Mesenteric fat pad (tissue), 1 donor: Measurements from ENCODE around the gene FGF4. TPM values are rescaled to one million over a fixed set of nuclear protein-coding genes. Genes with fewer than 3 reads are reported as not detected.

ENCODE experiments used
- DNase-seq: peaks from one replicate; pipeline ENCODE4 v3.0.0-alpha.2; 2020; ENCODE audit warnings: low spot score
- total RNA-seq: library from RNA; stranded (reverse); fragmentation: NEBNext Ultra II Directional; extraction: Animal tissue kit (Norgen Biotek cat#: 25700); gene quantifications from one replicate; pipeline ENCODE4 v1.2.1, GENCODE V29; 2021
- donor health status: DM: yes; HTN: yes; CAD: no.

The FGF4 gene
- total RNA-seq, 1 donor from 2014 or later: not detected

DNA sequence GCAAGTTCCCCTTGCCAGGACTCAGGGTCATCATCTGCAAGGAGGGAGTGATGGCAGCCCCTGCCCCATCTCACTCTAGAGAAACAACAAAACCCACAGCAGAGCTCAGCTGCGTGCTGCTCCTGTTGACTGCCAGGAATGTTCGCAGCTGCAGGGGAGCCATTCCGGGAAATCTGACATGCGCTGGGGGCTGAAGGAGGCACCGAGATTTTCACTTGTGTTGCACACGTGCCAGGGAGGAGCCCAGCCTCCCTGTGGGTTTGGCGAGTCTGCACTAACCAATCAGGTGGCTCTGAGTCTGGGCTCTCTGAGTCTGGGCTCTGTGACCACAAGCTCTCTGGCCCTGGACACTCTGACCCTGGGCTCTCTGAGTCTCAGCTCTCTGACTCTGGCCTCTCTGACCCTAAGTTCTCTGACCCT lies 33.5 kb upstream of the FGF4 start:
- DNase-seq: no peak

DNA sequence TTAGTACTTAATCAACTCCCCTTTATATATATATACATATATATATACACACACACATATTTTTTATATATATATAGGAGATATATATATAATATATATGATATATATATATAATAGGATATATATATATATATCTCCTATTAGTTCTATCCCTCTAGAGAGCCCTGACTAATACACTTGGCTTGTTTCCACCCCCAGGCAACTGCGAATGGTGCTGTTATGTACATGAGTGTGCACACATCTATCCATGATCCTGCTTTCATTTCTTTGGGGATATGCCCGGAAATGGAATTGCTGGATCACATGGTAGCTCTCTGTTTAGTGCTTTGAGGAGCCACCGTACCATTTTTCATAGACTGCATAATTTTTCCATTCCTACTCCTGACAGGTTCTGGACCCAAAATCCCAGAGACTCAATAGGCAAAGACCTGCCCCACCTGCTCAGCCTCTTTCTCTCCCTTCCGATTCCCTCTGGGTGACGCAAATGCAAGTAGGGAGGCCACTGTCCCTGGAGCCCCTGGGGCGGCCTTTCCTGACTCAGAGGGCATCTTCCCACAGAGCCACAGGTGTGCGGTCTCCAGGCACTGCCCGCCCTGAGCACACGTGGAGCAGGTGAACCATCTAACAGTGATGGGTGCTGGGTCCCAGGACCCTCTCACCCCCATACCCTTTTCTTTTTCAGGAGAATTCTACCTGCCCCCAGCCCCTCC lies 32.1 kb upstream of the FGF4 start:
- DNase-seq: no peak

DNA sequence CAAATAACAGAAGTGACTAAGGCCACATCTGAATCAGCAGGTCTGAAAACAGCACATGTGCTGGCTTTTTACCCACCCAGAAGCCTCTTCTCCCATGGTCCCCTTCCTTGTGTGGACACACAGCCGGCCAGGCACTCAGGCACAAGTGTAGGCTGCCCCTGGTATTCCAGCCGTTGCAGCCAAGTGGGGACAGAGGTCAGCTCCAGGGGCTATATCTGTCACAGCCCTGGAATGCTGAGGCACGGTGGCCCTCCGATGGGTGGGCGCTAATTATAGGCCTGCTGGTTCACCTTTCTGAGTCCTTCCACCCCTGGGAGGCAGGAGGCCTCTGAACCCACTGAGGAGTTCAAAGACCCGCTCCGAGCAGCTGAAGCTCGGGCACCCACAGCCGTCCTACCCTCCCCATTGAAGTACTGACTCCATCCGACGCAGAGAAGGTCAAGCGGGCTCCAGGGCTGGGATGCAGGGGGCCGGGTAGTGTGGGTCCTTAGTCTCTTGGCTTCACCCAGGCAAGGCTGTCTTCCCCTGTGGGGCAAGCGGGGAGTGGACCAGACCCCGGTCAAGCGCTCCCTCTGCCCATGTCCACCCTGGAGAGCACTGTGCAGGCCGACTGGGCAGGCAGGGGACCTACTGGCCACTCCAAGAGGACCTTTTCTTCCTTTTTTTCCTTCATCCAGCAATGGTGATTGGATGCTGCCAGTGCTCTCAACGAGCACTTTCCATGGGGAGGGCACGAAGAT lies 29.8 kb upstream of the FGF4 start:
- no peak for DNase-seq

DNA sequence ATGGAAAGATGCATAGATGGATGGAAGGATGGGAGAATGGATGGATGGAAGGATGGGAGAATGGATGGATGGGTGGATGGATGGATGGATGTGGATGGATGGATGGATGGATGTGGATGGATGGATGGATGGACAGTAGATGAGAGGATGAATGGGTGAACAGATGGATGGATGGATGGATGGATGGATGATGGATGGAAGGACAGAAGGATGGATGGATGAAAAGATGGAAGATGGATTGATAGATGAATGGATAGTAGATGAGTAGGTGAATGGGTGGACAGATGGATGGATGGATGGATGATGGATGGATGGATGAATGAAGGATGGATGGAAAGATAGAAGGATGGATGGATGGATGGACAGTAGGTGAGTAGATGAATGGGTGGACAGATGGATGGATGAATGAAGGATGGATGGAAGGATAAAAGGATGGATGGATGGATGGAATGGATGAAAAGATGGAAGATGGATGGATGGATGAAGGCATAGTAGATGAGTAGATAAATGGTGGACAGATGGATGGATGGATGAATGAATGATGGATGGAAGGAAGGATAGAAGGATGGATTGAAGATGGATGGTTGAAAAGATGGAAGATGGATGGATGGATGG lies 28.6 kb upstream of the FGF4 start:
- no peak for DNase-seq

DNA sequence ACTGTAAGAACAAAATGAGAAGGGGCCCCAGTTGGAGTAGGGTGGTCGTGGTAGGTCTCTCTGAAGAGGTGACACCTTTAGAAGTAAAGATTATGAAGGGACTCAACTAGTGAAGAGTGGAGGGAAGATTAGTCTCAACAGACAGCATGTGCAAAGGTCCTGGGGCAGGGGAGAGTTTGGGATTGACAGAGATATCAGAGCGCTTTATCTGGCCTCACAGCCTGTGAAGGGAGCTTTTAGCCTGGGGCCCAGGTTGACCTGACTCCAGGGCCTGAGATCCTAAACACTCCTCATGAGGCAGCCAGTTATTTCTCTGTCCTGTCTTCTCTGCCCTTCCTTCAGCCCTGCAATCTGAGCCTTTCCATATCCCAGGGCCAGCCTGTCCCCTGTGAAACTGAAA lies 27.9 kb upstream of the FGF4 start:
- no peak for DNase-seq

DNA sequence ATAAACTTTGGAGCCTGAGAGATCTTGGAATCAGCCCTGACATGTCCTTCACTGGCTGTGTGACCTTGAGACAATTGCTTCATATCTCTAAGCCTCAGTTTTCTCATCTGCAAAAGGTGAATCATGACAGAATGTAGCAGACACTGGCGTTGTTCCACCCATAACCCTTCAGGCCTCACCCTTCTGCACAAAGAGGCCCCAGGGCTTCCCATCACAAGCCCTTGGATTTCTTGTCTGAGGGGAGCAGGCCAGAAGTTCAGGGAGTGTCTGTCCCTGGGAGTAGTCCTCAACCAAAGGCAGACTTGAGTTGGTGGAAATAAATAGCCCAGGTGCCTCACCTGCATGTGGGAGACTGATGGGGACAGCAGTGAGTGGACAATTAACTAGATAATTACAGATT lies 27.4 kb upstream of the FGF4 start:
- no peak for DNase-seq

DNA sequence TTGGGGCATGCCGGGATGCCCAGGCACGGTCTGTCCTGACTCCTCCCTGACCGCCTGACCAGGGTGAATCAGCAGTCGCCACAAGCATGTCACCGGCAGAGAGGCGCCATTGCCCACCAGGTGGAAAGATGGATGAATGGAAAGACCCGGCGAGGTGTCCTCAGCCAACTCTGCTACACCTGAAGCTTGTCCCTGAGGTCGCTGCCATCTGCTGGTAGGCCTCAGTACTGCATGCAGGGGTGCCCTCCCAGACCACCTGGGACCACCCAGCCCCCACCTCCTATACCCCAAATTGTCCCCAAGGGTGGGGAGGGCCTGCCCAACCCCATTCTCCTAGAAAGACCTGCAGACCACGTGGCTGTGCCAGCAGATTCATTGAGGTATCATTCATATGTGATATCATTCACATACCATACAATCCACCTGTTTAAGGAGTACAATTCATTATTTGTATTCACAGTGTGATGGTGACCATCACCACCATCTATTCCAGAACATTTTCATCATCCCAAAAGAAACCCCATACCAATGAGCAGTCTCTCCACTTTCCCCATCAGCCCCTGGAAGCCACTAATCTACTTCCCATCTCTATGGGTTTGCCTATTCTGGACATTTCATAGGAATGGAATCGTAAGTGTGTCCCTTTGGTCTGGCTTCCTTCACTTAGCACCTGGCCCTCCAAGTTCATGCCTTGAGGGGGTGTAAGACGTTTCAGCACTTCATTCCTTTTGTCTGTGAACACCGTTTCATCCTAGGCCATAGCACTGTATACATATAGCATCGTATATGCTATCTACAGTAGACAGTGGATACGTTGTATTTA lies 26.6 kb upstream of the FGF4 start:
- no peak for DNase-seq

DNA sequence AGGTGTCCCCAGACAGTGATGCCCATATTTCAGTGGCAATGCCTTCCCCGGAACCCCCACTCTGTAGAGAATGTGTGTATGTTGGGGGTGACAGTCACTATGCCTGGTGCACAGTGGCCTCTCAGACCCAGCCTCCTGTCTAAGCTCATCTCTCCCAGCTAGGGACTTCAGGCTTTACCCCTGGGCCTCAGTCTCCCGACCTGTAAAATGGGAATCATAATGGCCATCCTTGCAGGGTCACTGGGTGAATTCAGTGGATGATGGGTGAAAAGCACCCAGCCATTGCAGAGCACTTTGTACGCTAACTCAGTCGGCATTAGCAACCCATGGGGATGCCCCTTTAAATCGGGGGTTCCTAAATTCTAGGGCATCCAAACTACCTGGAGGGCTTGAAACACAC lies 25.1 kb upstream of the FGF4 start:
- DNase-seq: no peak

DNA sequence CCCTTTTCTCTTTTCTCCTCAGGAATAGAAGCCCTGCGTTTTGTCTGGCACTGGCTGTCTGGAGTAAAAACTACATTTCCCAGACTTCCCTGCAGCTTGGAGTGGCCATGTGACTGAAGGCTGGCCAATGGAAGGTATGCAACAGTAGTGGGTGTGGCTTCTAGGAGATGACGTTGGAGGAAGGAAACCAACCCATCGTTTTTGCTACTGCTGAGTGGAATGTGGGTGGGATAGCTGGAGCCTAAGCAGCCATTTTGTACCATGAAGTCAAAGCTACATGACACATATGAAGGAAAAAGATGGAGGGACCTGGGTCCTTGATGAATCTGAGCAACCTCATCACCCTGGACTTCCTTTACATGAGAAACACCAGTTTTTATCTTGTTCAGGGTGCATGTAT lies 24.4 kb upstream of the FGF4 start:
- DNase-seq: no peak

DNA sequence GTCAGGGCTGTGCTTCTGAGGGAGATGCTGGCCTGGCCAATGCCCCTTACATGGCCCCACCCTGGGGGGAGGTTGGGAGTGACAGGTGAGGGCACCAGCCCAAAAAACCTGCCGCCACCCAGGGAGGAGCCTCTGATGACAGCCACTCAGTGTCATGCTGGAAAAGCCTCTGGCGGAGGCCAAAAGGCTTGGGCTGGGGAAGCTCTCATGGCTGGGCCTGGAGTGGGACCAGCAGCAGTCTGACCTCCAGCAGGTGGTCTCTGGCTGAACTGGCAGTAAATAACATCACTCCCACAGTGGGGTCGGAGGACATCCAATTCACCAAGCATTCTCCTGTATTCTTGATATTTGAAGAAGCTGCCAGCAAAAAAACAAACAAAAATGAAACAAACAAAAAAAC lies 24.0 kb upstream of the FGF4 start:
- DNase-seq: no peak

DNA sequence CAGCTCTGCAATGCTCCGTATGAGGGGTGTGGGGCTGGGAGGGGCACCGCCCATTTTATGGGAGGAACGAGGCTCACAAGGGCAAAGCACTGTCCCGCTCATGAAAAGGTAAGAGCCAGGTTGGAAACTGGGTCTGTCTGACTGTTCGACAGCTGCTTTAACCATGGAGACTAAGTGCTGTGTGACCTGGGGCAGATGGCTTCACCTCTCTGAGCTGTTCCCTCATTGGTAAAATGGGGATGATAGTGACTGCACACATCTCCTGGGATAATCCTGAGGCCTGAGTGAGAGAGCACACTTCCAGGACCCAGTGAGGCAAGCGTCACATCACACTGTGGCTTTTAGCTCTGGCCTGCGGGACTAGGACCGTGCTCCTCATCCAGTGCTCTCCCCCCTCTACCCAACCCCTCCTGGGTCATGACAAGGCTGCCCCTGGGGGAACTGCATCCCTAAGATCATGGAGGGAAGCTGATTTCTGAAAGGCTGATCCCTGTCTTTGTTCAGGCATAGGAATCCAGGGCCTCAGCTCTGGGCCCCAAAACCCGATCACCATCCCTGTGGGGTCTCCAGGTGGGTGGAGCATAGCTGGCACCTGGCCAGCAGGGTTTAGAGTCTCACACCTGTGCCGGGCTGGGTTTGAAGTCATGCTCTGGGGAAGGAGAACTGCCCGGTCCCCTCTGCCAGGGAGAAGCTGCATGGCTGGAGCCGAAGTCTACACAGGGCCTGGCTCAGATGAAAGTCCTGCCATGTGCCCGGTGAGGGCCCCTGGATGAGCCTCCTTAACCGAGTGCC lies 22.8 kb upstream of the FGF4 start:
- DNase-seq: no peak

DNA sequence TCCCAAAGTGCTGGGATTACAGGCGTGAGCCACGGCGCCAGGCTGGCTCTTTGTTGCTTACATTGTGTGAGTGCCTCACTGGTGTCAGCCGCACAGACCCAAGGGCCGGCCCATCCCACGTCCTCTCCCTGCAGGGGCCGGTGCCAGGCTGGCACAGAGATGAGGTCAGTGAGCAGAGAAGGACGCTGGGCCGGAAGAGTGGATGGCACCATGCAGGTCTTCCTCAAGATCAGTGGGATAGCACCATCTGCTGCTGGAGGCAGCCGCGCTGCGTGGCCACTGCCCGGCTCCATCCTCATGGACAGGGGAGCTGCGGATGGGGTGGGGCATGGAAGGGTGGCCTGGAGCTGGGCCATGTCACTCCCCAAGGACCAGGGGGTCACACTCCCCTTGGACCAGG lies 22.0 kb upstream of the FGF4 start:
- DNase-seq: no peak

DNA sequence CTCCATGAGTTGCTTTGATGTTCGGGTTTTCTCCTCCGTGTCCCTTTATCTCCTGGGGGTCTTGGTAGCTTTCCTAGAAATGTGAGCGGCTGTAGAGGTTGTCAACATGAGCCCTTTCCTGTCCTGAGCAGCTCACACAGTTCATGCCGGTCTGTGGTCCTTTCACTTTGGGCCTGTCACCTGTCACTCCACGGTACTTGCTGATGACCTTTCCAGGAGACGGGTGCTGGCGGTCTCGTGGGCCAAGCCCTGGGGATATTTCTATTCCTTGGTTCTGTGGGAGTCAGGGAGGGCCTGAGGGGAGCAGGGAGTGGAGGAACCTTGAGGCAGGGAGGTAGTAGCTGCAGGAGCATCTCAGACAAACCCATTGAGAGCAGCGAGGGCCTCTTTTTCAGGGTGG lies 20.9 kb upstream of the FGF4 start:
- no peak for DNase-seq

DNA sequence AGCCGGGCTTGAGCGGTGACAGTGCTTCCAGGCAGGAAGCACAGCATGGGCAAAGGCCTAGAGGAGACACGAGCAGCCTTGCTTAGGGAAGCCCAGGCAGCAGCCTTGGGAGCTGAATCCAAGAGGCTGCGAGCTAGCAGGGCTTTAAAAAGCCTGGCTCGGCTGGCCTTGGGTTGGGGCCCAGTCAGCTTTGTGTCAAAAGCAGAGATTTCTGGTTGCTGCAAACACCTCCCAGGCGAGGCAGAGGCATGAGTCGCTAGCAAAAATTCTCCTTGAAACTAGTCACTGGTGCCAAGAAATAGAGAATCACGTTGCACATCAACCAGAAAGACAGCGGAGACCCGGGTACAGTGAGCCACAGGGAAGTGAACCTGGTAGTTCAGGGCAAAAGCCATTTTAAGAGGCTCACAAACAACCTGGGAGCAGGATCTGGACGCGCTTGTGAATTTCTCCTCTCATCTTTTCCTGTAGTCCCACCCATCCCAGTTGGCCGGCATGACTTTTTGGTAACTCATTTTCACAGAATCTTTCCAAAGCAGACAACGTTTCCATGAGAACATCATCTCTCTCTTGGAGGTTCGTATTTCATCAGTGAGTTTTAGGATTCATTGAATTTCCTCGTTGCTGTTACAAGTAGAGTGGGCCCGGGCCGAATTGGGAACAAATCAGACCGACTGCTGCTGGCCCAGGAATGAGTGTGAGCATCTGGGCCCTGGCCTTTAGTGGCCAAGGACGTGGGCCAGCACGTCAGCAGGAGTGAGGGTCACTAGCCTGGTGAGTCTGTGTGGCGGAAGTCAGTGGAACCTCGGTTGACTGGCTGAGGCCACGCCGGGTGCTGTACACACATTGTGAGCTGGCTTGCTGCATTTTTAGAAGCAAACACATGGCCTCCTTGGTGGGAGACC lies 16.4 kb upstream of the FGF4 start:
- DNase-seq: no peak

DNA sequence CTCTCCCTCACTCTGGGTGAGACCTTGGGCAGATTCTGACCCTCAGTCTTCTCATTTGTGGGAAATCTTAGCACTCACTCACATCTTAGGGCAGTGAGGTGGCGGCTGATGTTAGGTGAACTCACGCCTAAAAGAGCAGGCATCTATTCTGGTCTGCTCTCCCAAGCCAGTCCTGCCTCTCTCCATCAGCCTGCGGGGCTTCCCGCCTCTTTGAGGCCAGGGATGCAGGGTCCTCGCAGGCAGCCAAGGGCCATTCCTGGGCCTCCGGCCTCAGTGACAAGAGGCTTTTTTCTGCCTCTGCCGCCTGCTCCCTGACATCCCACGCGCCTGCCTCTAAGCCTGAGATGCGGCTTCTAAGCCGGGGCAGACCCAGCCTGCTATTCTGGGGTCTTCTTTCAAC lies 13.8 kb upstream of the FGF4 start:
- DNase-seq: no peak

DNA sequence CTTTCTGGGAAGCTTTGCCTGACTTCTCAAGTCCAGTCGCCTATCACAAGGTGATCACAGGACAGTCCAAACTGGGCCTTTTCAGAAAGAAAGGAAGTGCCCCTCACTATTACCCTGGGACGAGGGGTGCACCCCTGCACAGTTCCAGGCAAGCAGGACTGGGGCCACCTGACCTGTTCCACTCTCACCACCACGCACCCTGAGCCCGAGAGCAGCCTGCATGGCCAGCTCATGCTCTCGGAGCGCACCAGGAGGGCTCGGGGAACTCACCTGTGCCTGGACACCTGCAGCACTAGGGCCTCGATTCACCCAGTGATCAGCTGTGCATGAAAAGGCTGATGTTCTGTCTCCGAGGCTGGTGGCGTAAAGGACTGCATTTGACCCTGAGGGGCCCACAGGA lies 12.8 kb upstream of the FGF4 start:
- DNase-seq: no peak

DNA sequence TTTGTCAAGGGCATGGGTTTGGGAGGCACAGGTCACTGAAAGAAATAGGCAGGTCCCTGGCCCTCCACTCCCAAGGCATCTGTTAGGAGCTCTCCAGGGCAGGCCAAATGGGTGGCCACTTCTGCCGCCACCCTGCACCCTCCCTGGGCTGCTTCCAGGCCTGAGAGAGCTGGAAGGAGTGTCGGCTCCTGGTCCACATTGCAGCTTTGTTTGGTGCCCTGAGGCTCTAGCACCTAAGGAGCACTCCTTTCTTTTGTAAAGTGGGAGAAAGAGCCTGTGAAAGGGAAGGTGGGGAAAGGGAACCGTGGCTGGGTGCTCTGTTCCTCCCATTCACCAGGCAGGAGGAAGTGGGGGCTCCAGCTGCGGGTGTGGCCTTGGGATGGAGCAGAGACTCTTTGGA lies 12.3 kb upstream of the FGF4 start:
- DNase-seq: no peak

DNA sequence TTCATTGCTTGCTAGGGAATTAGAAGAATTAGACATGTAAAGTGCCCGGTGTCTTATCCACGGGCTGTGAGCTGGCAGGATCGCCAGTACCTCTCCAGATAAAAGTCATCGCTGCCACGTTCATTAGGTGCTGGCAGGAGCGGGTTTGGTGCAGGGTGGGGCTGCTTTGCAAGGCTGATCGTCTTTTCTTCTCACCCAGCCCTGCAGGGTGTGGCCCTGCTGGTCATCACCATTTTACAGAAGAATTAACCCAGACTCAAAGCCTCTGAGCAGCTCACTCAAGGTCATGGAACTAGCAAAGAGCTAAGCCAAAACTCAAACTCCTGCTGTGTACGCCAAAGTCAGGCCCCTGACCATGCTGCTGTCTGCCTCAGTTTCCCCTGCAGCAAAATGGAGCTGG lies 6.1 kb upstream of the FGF4 start:
- DNase-seq: no peak

DNA sequence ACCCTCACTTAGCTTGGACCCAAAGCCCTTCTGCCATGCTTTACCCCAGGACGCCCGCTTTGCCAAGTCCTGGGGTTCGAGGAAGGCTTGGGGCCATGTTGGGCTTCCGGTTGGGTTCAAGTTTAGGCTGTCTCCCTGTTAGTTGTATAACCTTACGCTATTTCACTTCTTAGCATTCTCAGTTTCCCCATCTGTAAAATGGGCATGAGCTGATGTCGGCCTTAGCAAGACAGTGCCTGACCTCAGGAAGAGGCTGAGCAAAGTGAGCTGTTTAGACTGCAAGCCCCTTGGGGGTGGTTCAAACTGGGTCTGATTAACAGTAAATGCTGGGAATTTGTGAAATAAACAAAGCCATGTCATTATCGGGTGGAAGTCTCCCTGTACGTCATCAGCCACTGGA lies 3.2 kb upstream of the FGF4 start:
- DNase-seq: no peak
